ENCODE measurements around the gene COL27A1. TPM values are rescaled to one million over a fixed set of nuclear protein-coding genes. Genes with fewer than 3 reads are reported as not detected.

The COL27A1 gene
- total and polyA plus RNA-seq, 2 donors (not counting 3 experiments of a cell fraction or from before 2014, with no cell fraction given): 14.7 to 49.1 TPM

- H2AFZ ChIP-seq (ENCODE audit: low read depth, low read length): no peak overlapping the region
- H3K36me3 ChIP-seq (ENCODE audit: control insufficient read depth in 2 of 2, extremely low read depth in 1 of 2, insufficient read depth in 2 of 2, low read length in 2 of 2): peaks cover 8 to 50% of the 10 kb centered on the region in 2 experiments
- ChIA-PET POLR2A (interaction anchor here (0.6 kb wide), 1 partner anchor 528 kb away, joined by 3 read pairs; no protein-coding TSS in a partner anchor), CTCF (interaction anchor here (0.6 to 0.7 kb wide), 2 partner anchors 32 to 60 kb away, joined by 3 to 5 read pairs; no protein-coding TSS in a partner anchor)
- no TSS peak for BruUV-seq (replicated peaks)
- no peaks in the 10 kb centered on the region for H3K27me3 ChIP-seq (ENCODE audit: control insufficient read depth in 2 of 2, insufficient read depth in 2 of 2, low read length in 2 of 2)
- no peak for TF ChIP-seq FOS (IDR thresholded peaks at IDR 0.05; ENCODE audit: borderline replicate concordance, insufficient read depth, low read length)
- no peak for TF ChIP-seq POLR2A (IDR thresholded peaks at IDR 0.05; ENCODE audit: low read depth, low read length)
- TF ChIP-seq, protein P1, sequence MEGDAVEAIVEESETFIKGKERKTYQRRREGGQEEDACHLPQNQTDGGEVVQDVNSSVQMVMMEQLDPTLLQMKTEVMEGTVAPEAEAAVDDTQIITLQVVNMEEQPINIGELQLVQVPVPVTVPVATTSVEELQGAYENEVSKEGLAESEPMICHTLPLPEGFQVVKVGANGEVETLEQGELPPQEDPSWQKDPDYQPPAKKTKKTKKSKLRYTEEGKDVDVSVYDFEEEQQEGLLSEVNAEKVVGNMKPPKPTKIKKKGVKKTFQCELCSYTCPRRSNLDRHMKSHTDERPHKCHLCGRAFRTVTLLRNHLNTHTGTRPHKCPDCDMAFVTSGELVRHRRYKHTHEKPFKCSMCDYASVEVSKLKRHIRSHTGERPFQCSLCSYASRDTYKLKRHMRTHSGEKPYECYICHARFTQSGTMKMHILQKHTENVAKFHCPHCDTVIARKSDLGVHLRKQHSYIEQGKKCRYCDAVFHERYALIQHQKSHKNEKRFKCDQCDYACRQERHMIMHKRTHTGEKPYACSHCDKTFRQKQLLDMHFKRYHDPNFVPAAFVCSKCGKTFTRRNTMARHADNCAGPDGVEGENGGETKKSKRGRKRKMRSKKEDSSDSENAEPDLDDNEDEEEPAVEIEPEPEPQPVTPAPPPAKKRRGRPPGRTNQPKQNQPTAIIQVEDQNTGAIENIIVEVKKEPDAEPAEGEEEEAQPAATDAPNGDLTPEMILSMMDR (IDR thresholded peaks at IDR 0.05; ENCODE audit: extremely low read depth in 1 of 2, insufficient read depth in 1 of 2, low read depth in 1 of 2, low read length in 2 of 2): no peak
- no peak for TF ChIP-seq EZH2 (IDR thresholded peaks at IDR 0.05; ENCODE audit: borderline replicate concordance, low read depth, low read length, severe bottlenecking)
- TF ChIP-seq JUN (IDR thresholded peaks at IDR 0.05; ENCODE audit: borderline replicate concordance, insufficient read depth, insufficient read length, low read depth): no peak
- FAIRE-seq (no peak), DNase-seq (ENCODE audit: low read depth, low spot score) (no peak)
- no peak overlapping the region for H3K4me2 ChIP-seq (ENCODE audit: insufficient read depth, low read length)
- intact Hi-C loops (cut with micrococcal nuclease): no loop called here
- H3K4me3 ChIP-seq (replicated peaks in 1 of 3; ENCODE audit: insufficient read depth in 1 of 3, low read depth in 1 of 3, low read length in 3 of 3): no peak overlapping the region
- H3K79me2 ChIP-seq (ENCODE audit: control insufficient read depth, insufficient read depth, low read length): no peaks in the 10 kb centered on the region
- dilution Hi-C loops (cut with MboI; ENCODE audit: extremely low pct_ligation_motif_present, low sequenced_read_pairs): no loop called here
- no peak overlapping the region for H3K9ac ChIP-seq (replicated peaks; ENCODE audit: extremely low read depth, insufficient read depth, low read length)
- H3K4me1 ChIP-seq (ENCODE audit: control insufficient read depth, extremely low read depth, insufficient read depth, low read length): no peaks in the 10 kb centered on the region
- no peak overlapping the region for H3K27ac ChIP-seq (ENCODE audit: insufficient read depth, low read depth, low read length)
- H3K9me1 ChIP-seq (replicated peaks; ENCODE audit: control insufficient read depth, extremely low read depth, insufficient read depth, low read length): no peaks in the 10 kb centered on the region
- H3K9me3 ChIP-seq (replicated peaks; ENCODE audit: control insufficient read depth, insufficient read depth, low read length): no peaks in the 10 kb centered on the region
- H4K20me1 ChIP-seq (replicated peaks; ENCODE audit: control insufficient read depth, extremely low read depth, insufficient read depth, low read length): no peaks in the 10 kb centered on the region
These were observed 190.2 kb downstream of the COL27A1 start for GRCh38 chr9:114345493-114346065.

GRCh38 chr9:114346146-114346545 lies 190.8 kb downstream of the COL27A1 start:
- ChIA-PET POLR2A (no interaction called here), CTCF (no interaction called here)
- Histone ChIP-seq H3K9me3 (replicated peaks; ENCODE audit: control insufficient read depth, insufficient read depth, low read length) (no peaks in the 10 kb centered on the region), H3K36me3 (ENCODE audit: control insufficient read depth in 2 of 2, extremely low read depth in 1 of 2, insufficient read depth in 2 of 2, low read length in 2 of 2) (peaks cover 8 to 50% of the 10 kb centered on the region in 2 experiments), H3K4me1 (ENCODE audit: control insufficient read depth, extremely low read depth, insufficient read depth, low read length) (no peaks in the 10 kb centered on the region), H3K9ac (replicated peaks; ENCODE audit: extremely low read depth, insufficient read depth, low read length) (no peak overlapping the region), H3K27ac (ENCODE audit: insufficient read depth, low read depth, low read length) (no peak overlapping the region), H3K27me3 (ENCODE audit: control insufficient read depth in 2 of 2, insufficient read depth in 2 of 2, low read length in 2 of 2) (no peaks in the 10 kb centered on the region), H3K4me2 (ENCODE audit: insufficient read depth, low read length) (no peak overlapping the region), H2AFZ (ENCODE audit: low read depth, low read length) (no peak overlapping the region), H3K9me1 (replicated peaks; ENCODE audit: control insufficient read depth, extremely low read depth, insufficient read depth, low read length) (no peaks in the 10 kb centered on the region), H3K79me2 (ENCODE audit: control insufficient read depth, insufficient read depth, low read length) (no peaks in the 10 kb centered on the region), H4K20me1 (replicated peaks; ENCODE audit: control insufficient read depth, extremely low read depth, insufficient read depth, low read length) (no peaks in the 10 kb centered on the region), H3K4me3 (replicated peaks in 1 of 3; ENCODE audit: insufficient read depth in 1 of 3, low read depth in 1 of 3, low read length in 3 of 3) (no peak overlapping the region)
- dilution Hi-C loops (cut with MboI; ENCODE audit: extremely low pct_ligation_motif_present, low sequenced_read_pairs) (no loop called here), intact Hi-C loops (cut with micrococcal nuclease) (no loop called here)
- TF ChIP-seq POLR2A (IDR thresholded peaks at IDR 0.05; ENCODE audit: low read depth, low read length): no peak
- TF ChIP-seq, protein P2, sequence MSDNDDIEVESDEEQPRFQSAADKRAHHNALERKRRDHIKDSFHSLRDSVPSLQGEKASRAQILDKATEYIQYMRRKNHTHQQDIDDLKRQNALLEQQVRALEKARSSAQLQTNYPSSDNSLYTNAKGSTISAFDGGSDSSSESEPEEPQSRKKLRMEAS (IDR thresholded peaks at IDR 0.05; ENCODE audit: insufficient read depth, insufficient read length): no peak
- no TSS peak for BruUV-seq (replicated peaks)
- FAIRE-seq (no peak), DNase-seq (ENCODE audit: low read depth, low spot score) (no peak)

All from endothelial cell of umbilical vein (primary cell).